GM04503 (cell line): ENCODE data around the gene ADGRL4.
A peak's percentile ranks its signal among the peaks of the same experiment; 100 is the strongest.
"Not testable (repeated sequence)": the region's sequence is repeated elsewhere in the genome, so short reads cannot be mapped to it uniquely, and the experiment has no call there.

Source experiments
- DNase-seq: peaks from one replicate; pipeline ENCODE4 v3.0.0-alpha.2; 2012; ENCODE audit warnings: low read depth

The ADGRL4 gene

GRCh38 chr1:78918157-78918556 is 88.4 kb downstream of the ADGRL4 start:
- no peak for DNase-seq

DNA sequence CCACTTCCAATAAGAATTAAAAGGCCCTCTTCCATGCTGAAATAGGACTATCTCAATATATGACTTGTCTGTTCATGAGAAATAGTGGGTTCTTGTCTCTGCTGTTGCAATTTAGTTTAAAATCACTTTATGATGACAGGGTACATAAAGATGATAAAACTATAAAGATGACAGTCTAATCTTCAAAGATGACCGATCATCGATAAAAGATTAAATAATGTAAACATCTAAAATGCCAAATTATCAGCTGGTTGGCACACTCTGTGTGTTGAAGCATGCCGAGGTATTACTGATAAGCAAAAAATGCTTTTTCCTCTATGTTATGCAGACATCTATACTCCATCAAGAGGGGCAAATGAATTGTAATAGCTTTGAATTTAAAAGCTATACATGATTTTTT is 89.5 kb downstream of the ADGRL4 start:
- no peak for DNase-seq

DNA sequence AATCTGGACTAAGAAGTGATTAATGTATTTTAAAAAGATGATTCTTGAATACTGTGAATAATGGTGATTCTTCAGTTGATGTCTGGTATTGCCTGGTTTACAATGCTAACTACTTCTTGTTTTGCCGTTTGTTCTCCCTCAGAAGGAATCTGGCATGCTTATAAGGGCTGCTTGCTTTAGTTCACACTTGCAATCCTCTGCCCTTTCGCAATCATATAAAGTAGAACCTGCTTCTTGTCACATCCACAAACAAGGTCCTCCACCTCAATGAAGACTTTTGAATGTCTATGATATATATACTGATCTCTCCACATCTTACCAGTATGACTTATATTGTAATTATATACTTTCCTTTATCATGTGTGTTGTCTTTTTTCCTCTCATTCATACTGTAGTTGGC is 92.6 kb downstream of the ADGRL4 start:
- DNase-seq, result no peak

GRCh38 chr1:78911956-78912880 is 94.3 kb downstream of the ADGRL4 start:
- DNase-seq, result no peak

- DNase-seq, result no peak
Observed at GRCh38 chr1:78902641-78903040, 103.9 kb downstream of the ADGRL4 start.

DNA sequence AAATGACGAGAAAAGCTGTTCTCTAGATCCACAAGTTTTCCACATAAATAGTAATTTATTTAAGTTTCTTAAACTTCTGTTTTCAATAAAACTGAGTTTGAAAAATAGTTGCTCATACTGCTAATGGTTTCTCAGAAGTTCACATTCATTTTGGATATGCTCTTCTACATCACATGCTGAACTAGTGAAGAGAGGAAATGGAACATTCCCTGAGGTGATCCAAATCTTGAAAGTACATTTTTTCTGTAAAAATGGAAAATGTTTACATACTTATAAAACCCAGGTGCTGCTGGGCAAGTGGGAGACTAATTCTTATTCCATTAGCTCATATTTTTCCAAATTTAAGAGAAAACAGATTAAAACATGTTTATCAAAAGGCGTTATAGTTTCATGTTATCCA is 111.7 kb downstream of the ADGRL4 start:
- DNase-seq, result no peak

- DNase-seq, result peak; percentile 22
Observed at GRCh38 chr1:78892260-78892840, 114.2 kb downstream of the ADGRL4 start.

DNA sequence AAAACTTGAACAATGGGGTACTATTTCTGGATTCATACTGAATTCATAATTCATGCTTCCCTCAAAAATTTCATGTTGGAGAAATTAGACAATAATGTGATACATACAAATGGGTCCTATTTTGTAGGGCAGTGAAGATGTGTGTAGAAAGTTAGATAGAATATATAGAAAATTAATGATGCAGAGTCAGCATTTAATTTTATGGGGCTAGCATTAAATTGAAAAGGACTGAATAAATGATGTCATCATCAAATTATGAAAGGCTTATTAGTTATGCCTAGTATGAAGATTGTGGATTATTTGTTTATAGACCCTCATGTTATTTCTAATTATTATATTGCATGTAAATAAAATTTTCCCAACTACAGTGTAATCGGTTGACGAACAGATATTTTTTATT is 119.1 kb downstream of the ADGRL4 start:
- DNase-seq, result no peak

- DNase-seq, result no peak
Observed at GRCh38 chr1:78884685-78885452, 121.7 kb downstream of the ADGRL4 start.

DNA sequence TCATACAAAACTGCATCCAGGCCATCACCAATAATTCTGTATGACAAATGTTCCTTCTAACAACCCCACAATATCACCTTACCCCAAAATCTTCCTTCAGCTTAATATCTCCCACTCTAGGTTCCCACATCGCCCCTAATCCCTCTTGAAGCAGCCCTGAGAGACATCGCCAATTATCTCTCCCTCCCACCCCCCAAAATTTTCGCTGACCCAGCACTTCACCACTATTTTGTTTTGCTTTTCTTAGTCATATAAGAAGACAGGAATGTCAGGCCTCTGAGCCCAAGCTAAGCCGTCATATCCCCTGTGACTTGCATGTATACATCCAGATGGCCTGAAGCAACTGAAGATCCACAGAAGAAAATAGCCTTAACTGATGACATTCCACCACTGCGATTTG is 126.3 kb downstream of the ADGRL4 start:
- no peak for DNase-seq

DNA sequence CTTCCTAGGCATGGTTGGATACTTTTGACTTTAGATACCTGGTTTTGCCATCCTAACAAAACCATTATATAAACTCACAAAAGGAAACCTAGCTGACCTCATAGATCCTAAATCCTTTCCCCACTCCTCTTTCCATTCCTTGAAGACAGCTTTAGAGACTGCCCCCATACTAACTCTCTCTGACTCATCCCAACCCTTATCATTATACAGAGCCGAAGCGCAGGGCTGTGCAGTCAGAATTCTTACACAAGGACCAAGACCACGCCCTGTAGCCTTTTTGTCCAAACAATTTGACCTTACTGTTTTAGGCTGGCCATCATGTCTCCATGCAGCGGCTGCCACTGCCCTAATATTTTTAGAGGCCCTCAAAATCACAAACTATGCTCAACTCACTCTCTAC is 130.5 kb downstream of the ADGRL4 start:
- not testable (repeated sequence) for DNase-seq

- DNase-seq, result peak; percentile 18
Observed at GRCh38 chr1:78872801-78873200, 133.7 kb downstream of the ADGRL4 start.

- no peak for DNase-seq
Observed at GRCh38 chr1:78871249-78871648, 135.3 kb downstream of the ADGRL4 start.

DNA sequence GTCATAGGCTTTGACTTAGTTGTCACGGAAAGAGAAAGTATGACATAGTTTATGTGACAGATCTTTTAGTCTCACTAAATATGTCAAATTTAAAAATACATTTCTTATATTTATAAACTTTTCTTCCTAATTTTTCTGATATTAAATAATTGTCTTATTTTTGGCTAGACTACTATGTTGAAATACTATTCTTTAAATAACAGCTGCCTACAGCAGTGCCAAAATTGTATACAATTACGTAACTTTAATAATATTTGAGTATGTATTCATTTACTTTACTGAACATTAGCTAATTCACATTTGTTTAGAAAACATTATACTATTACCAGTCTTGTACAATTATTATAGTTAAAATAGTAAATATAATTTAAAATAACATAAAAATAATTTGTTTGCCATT is 137.4 kb downstream of the ADGRL4 start:
- no peak for DNase-seq

DNA sequence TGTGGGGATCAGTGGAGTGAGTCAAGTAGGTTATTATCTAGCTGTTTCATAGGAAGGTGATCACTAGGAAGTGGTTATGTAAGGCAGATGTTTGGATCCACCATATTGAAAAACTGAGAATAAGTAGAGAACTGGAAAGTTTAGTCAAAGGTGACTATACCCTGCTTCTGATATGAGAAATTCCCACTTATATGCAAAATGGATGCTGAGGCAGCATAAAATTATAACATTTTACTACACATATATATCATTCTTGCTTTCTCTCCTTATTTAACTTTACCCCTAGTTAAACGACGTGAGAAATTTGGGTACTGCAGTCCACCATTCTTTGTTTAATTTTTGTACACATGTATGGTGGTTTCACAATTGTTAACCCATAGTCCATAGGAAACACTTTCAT is 142.4 kb downstream of the ADGRL4 start:
- no peak for DNase-seq

DNA sequence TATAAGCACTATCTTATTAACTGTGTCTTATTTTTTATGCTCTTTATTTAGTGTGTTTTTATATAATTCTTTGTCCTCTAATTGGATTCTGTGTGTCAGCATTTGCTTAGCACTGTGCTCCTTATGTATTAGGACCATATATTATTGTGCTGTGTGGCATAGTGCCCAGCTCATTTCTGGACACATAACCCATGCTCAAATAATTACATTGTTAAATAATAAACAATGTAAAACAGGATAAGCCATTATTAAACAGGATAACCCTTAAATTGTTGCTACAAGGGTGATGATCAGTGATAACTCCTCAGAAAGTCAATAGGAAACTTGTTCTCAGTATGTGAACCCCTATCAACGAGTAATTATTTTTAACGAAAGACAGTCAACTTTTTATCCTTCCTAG is 150.4 kb downstream of the ADGRL4 start:
- no peak for DNase-seq

DNA sequence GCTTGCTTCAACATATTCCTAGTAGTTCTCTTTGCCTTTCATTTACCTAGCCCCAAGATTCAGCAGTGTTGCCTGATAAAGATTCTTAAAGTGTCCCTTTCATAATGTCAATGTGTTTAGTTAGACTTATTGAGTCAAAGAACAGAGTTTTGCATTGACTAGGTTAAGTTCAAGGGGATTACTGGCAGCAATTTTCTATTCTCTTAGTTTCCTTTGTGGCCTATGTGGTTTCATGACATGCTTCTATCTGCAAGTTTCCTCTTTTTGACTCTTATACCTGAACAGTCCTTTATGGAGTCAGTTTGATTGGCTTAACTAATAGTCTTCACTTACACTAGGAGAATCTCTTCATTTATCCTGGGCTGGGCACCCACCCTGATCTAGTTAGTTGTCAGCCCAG is 151.3 kb downstream of the ADGRL4 start:
- DNase-seq, result no peak

GRCh38 chr1:78854556-78854955 is 152.0 kb downstream of the ADGRL4 start:
- no peak for DNase-seq

GRCh38 chr1:78843546-78843945 is 163.0 kb downstream of the ADGRL4 start:
- DNase-seq, result no peak

DNA sequence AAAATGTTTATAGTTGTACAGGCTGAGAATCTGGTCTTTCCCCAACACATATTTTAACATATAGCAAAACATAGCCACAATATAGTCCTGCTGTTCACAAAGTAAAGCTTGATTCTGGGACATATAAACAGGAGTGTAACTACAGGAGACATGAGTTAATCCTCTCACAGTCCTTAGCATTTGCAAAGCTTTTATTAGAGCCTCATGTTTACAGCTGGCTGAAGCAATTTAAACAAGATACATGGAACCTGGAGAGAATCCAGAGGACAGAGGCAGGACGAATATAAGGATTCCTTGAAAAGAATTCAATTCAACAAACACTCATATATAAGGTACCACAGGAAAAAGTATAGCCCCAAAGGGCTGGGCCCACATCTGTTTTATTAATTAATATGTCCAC is 163.4 kb downstream of the ADGRL4 start:
- DNase-seq, result no peak

DNA sequence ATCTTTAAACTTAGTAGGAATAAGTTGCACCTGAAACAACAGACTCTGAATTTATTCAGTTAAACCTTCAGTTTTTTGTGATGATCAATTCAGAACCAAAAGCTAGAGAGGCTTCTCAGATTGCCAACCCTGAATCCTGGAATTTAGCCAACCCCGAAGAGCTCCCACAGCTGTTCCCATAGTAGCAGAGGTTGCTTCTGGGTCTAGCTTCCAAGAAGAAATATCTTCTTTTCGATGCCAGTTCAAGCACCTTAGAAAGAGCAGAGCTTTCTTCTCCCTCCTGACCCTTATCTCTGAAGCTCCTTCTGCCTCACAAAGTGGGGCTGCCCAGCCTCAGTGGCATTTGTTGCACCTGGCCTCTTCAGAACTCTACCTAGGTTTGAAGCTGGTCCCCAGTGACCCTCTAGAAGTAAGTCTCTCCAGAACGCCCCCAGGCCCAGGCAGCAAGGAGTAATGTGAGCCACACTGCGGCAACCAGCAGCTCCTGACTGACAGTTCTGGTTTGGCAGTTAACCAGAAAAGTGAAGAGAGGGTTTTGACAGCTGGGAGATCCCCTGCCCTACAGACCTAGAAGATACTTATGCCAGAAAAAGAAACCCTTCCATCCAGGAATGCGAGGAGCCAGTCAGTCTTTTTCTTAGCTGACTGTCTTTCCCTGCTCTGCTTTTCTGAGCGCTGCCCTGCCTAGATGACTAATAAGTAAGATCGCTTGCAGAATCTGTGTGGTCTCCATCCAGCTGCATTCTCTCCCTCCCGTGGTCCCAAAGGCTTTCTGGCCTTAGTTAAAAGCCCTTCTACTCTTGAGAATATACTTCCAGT is 165.9 kb downstream of the ADGRL4 start:
- DNase-seq, result peak; percentile 22
